Measurements from ENCODE around the gene SPON1. TPM values are rescaled to one million over a fixed set of nuclear protein-coding genes. Genes with fewer than 3 reads are reported as not detected.

The SPON1 gene
- total RNA-seq (100 to 1,000 TPM in 3 of 7 donors, 10 to 100 TPM in 4; 11.9 to 112 (median 56.4) TPM), polyA plus RNA-seq (10 to 100 TPM; 18.5 to 69.8 TPM)
- long read RNA-seq, donor 1, full-length matches to known transcripts, result 17 of 40 reads
- long read RNA-seq, donor 1, partial matches to known transcripts, result 20 of 40 reads
- long read RNA-seq, donor 1, other reads (novel, unspliced or antisense), result 3 of 40 reads
- long read RNA-seq, donor 2, full-length matches to known transcripts, result 1 of 1 reads
- long read RNA-seq, donor 2, partial matches to known transcripts, result 0 of 1 reads
- long read RNA-seq, donor 2, other reads (novel, unspliced or antisense), result 0 of 1 reads
- long read RNA-seq, donor 3, full-length matches to known transcripts, result 146 of 204 reads
- long read RNA-seq, donor 3, partial matches to known transcripts, result 34 of 204 reads
- long read RNA-seq, donor 3, other reads (novel, unspliced or antisense), result 24 of 204 reads

DNA sequence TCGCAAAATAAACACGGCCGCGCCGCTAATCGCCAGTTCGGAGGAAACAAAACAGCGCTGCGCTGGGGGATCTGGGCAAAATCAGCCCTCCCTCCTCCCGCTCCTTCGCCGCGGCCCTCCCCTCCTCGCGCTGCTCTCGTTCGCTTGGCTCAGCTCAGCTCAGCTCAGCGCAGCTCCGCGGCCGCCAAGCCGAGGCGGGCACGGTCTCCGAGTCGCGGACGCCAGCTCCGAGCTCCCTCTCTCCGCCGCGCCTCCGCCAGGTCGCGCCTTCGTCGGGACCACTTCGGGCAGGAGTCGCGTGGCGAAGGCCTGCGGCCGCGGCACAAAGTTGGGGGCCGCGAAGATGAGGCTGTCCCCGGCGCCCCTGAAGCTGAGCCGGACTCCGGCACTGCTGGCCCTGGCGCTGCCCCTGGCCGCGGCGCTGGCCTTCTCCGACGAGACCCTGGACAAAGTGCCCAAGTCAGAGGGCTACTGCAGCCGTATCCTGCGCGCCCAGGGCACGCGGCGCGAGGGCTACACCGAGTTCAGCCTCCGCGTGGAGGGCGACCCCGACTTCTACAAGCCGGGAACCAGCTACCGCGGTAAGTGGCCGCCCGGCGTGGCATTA lies at the start of gene SPON1:
Gene SPON1, plus strand, starts transcription at position 162 of the 607 bp plus-strand sequence. Its CDS starts 182 bp downstream, at position 344.
- Histone ChIP-seq H3K9me3 (no peaks in the 10 kb centered on the region), H3K27ac (peak within 1 kb of the TSS; percentile 54 to 59), H3K4me3 (peak within 1 kb of the TSS; percentile 53), H3K4me1 (ENCODE audit: insufficient read depth) (peaks cover 2% of the 10 kb centered on the region), H3K27me3 (no peaks in the 10 kb centered on the region), H3K36me3 (no peaks in the 10 kb centered on the region)
- TF ChIP-seq POLR2A (IDR thresholded peaks at IDR 0.05), result no peak
- TF ChIP-seq, protein P1, sequence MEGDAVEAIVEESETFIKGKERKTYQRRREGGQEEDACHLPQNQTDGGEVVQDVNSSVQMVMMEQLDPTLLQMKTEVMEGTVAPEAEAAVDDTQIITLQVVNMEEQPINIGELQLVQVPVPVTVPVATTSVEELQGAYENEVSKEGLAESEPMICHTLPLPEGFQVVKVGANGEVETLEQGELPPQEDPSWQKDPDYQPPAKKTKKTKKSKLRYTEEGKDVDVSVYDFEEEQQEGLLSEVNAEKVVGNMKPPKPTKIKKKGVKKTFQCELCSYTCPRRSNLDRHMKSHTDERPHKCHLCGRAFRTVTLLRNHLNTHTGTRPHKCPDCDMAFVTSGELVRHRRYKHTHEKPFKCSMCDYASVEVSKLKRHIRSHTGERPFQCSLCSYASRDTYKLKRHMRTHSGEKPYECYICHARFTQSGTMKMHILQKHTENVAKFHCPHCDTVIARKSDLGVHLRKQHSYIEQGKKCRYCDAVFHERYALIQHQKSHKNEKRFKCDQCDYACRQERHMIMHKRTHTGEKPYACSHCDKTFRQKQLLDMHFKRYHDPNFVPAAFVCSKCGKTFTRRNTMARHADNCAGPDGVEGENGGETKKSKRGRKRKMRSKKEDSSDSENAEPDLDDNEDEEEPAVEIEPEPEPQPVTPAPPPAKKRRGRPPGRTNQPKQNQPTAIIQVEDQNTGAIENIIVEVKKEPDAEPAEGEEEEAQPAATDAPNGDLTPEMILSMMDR (IDR thresholded peaks at IDR 0.05), result peak in 1 of 3 donors; percentile 17
- intact Hi-C loops (cut with DNase I), result loop anchor here in 1 of 4 donors (10.0 kb wide), 1 partner anchor 62 kb away; no protein-coding TSS in a partner anchor
- 0 to 1% (median 1%) methylated on average over 37 to 74 of the region's 74 CpGs for WGBS, 3 donors
- peak; percentile 33 to 75 (median 68) for DNase-seq

DNA sequence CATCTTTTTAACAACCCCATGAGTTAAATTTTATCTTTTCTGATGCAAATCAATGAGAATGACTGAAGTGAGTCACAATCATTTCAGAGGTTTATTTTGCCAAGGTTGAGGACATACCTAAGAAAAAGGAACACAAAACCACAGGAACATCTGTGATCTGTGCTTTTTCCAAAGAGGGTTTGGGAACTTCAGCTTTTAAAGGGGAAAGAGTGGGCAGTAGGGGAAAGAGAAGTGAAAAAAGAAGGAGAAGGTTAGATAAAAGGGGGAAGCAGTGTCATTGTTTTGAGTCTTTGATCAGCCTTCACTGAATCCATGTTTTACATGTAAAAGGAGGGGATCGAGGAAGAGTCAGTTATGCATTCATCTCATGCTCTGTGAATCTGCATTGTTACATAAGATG lies 45.3 kb upstream of the SPON1 start:
- Histone ChIP-seq H3K9me3 (no peaks in the 10 kb centered on the region), H3K4me1 (ENCODE audit: insufficient read depth) (no peaks in the 10 kb centered on the region), H3K27ac (no peak overlapping the region), H3K36me3 (no peaks in the 10 kb centered on the region), H3K4me3 (no peak overlapping the region), H3K27me3 (no peaks in the 10 kb centered on the region)
- DNase-seq, result no peak
- intact Hi-C loops (cut with DNase I), result no loop called here
- TF ChIP-seq, protein P1 (IDR thresholded peaks at IDR 0.05), result no peak
- TF ChIP-seq EP300 (IDR thresholded peaks at IDR 0.05), result no peak
- no peak for TF ChIP-seq POLR2A (IDR thresholded peaks at IDR 0.05)
- 81 to 89% (median 83%) methylated on average over 1 of the region's 1 CpG for WGBS, 3 donors

DNA sequence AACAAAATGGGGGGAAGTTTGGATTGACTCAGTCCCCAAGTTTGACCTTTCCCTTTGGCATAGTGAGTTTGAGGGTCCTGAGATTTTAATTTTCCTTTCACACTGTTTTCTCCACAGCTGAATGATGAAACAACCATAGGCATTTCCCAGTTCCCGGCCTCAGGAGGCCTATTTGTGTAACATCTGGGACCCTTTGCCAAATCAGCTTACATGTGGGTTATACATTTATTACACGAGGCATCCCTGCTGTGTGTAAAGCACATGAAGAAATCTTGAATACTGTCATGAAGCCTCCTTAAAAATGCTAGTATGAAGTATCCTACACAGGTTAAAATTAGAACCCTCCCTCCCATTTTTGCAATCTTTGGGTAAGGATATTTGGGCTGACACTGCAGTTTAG lies 44.6 kb upstream of the SPON1 start:
- Histone ChIP-seq H3K4me3 (no peak overlapping the region), H3K9me3 (no peaks in the 10 kb centered on the region), H3K4me1 (ENCODE audit: insufficient read depth) (no peaks in the 10 kb centered on the region), H3K36me3 (no peaks in the 10 kb centered on the region), H3K27ac (no peak overlapping the region), H3K27me3 (no peaks in the 10 kb centered on the region)
- TF ChIP-seq POLR2A (IDR thresholded peaks at IDR 0.05) (no peak), EP300 (IDR thresholded peaks at IDR 0.05) (no peak)
- TF ChIP-seq, protein P1 (IDR thresholded peaks at IDR 0.05), result no peak
- intact Hi-C loops (cut with DNase I), result no loop called here
- DNase-seq, result no peak
- 36 to 38% (median 37%) methylated on average over 2 of the region's 2 CpGs for WGBS, 3 donors

DNA sequence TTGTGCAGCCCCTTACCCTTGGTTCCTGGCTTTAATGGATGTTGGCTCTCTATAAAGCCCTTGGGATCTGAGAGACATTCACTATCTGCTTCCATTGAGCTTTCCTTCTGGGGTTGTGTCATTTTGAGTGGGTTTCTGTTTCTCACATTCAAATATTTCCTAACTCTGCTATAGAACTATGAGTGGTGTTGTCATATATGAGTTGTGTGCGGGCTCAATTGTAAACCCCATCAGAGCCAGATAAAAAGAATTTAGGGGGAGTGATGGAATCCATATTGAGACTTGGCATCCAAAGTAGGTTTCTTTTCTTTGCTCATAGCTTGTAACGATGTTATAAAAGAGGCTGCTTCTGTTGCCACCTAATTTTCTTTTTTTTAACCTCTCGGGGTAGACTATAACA lies 41.8 kb upstream of the SPON1 start:
- TF ChIP-seq POLR2A (IDR thresholded peaks at IDR 0.05), result no peak
- TF ChIP-seq, protein P1 (IDR thresholded peaks at IDR 0.05), result no peak
- no peak for TF ChIP-seq EP300 (IDR thresholded peaks at IDR 0.05)
- no peaks in the 10 kb centered on the region for H3K36me3 ChIP-seq
- H3K4me1 ChIP-seq (ENCODE audit: insufficient read depth), result no peaks in the 10 kb centered on the region
- H3K27ac ChIP-seq, result no peak overlapping the region
- DNase-seq, result no peak
- intact Hi-C loops (cut with DNase I), result no loop called here
- H3K27me3 ChIP-seq, result no peaks in the 10 kb centered on the region
- 15 to 19% (median 15%) methylated on average over 3 of the region's 3 CpGs for WGBS, 3 donors
- no peak overlapping the region for H3K4me3 ChIP-seq
- no peaks in the 10 kb centered on the region for H3K9me3 ChIP-seq

Data from ovary (tissue), 10 donors.